ENCODE results near the gene ORC1.
"Not testable (repeated sequence)": the region's sequence is repeated elsewhere in the genome, so short reads cannot be mapped to it uniquely, and the experiment has no call there.

ORC1 gene

GRCh38 chr1:52385376-52385775 lies 18.8 kb downstream of the ORC1 start:
- DNase-seq, result no peak

GRCh38 chr1:52369851-52370250 lies 34.4 kb downstream of the ORC1 start:
- DNase-seq, result not testable (repeated sequence)

- DNase-seq, result peak; percentile 43
These were observed 35.6 kb downstream of the ORC1 start for GRCh38 chr1:52368383-52369172.

- DNase-seq, result no peak
These were observed 37.0 kb downstream of the ORC1 start for GRCh38 chr1:52367272-52367671.

- DNase-seq, result no peak
These were observed 37.8 kb downstream of the ORC1 start for GRCh38 chr1:52366517-52366827.

GRCh38 chr1:52365746-52366516 lies 38.3 kb downstream of the ORC1 start, which contains the start of gene CC2D1B:
Gene CC2D1B, minus strand, starts transcription at chr1:52366205. Its CDS starts 1,585 bp downstream, at chr1:52364620.
- DNase-seq, result peak; percentile 96

- peak; percentile 78 for DNase-seq
These were observed 39.0 kb downstream of the ORC1 start for GRCh38 chr1:52365071-52365745.

- no peak for DNase-seq
These were observed 39.9 kb downstream of the ORC1 start for GRCh38 chr1:52364235-52364839.

- DNase-seq, result no peak
These were observed 43.6 kb downstream of the ORC1 start for GRCh38 chr1:52360595-52360968.

- DNase-seq, result no peak
These were observed 44.3 kb downstream of the ORC1 start for GRCh38 chr1:52359676-52360594.

- DNase-seq, result no peak
These were observed 45.2 kb downstream of the ORC1 start for GRCh38 chr1:52358851-52359497.

- no peak for DNase-seq
These were observed 46.8 kb downstream of the ORC1 start for GRCh38 chr1:52357397-52357796.

- DNase-seq, result no peak
These were observed 47.3 kb downstream of the ORC1 start for GRCh38 chr1:52356818-52357355.

- no peak for DNase-seq
These were observed 48.2 kb downstream of the ORC1 start for GRCh38 chr1:52355847-52356505.

GRCh38 chr1:52355436-52355835 lies 48.8 kb downstream of the ORC1 start:
- no peak for DNase-seq

GRCh38 chr1:52352690-52353089 lies 51.5 kb downstream of the ORC1 start:
- DNase-seq, result no peak

- peak; percentile 36 for DNase-seq
These were observed 55.4 kb downstream of the ORC1 start for GRCh38 chr1:52348704-52349300.

GRCh38 chr1:52346653-52347052 lies 57.6 kb downstream of the ORC1 start:
- no peak for DNase-seq

GRCh38 chr1:52345252-52345651 lies 59.0 kb downstream of the ORC1 start:
- DNase-seq, result no peak

GRCh38 chr1:52343979-52344378 lies 60.2 kb downstream of the ORC1 start:
- no peak for DNase-seq

Data from fibroblast of skin of right biceps (primary cell).